Endothelial cell of umbilical vein (primary cell): ENCODE data around the gene TMBIM6. TPM values are rescaled to one million over a fixed set of nuclear protein-coding genes. Genes with fewer than 3 reads are reported as not detected.
A peak's percentile ranks its signal among the peaks of the same experiment; 100 is the strongest.

Experiments used
- Bru-seq: library from RNA; stranded (reverse); fragments of 400-500 nt; gene quantifications from one replicate; lab custom pipeline; 2021; lab: Mats Ljungman, UMichigan
- BruChase-seq, 2 experiments: library from RNA; stranded (reverse); fragments of 400-500 nt; gene quantifications; one replicate each; lab custom pipeline; 2021; lab: Mats Ljungman, UMichigan
- BruUV-seq: library from RNA; stranded (reverse); fragments of 400-500 nt; replicated peaks from 2 replicates; lab custom pipeline; 2021; lab: Mats Ljungman, UMichigan
- CTCF ChIA-PET: fragments of 300-600, 350-600 bp; sonication (Branson Sonifier 250); formaldehyde crosslinking; loops from one replicate; lab custom pipeline; 2021; ENCODE audit warnings: antibody characterized with exemption, inconsistent platforms; lab: Charles Lee
- POLR2A ChIA-PET: fragments of 300-600, 350-600 bp; sonication (Branson Sonifier 250); formaldehyde crosslinking; loops from one replicate; lab custom pipeline; 2021; ENCODE audit warnings: antibody characterized with exemption, inconsistent platforms; lab: Charles Lee
- DNase-seq: peaks from one replicate; pipeline ENCODE4 v3.0.0-alpha.2; 2011; ENCODE audit warnings: low read depth, low spot score
- FAIRE-seq: peaks from 2 replicates; lab custom pipeline; 2011; peaks lifted over from hg19 to GRCh38; lab: Jason Lieb, UNC
- H2AFZ ChIP-seq: 2 replicates; pipeline ENCODE4 v1.6.0; 2012; ENCODE audit warnings: low read depth, low read length, control low read depth, inconsistent platforms
- H3K27ac ChIP-seq: 2 replicates; pipeline ENCODE4 v1.5.1; 2011; ENCODE audit warnings: low read depth, mild to moderate bottlenecking, control low read depth, low read length, moderate library complexity; ENCODE audit not compliant: insufficient read depth
- H3K27me3 ChIP-seq, 2 experiments: 2 replicates each; pipeline versions ENCODE4 v1.6.0 to v1.6.1; 2011; ENCODE audit warnings: low read length in 2 of 2, mixed read lengths in 1 of 2; ENCODE audit not compliant: control insufficient read depth in 2 of 2, insufficient read depth in 2 of 2
- H3K36me3 ChIP-seq, 2 experiments: 2 replicates in 1 of 2; 3 replicates in 1 of 2; pipeline ENCODE4 v1.5.1; 2011; ENCODE audit warnings: low read length in 2 of 2, mild to moderate bottlenecking in 1 of 2, moderate library complexity in 1 of 2; ENCODE audit not compliant: control insufficient read depth in 2 of 2, insufficient read depth in 2 of 2; ENCODE audit errors: extremely low read depth in 1 of 2
- H3K4me1 ChIP-seq: 3 replicates; pipeline ENCODE4 v1.5.1; 2011; ENCODE audit warnings: mild to moderate bottlenecking, low read length; ENCODE audit not compliant: control insufficient read depth, insufficient read depth; ENCODE audit errors: extremely low read depth
- H3K4me2 ChIP-seq: 2 replicates; pipeline ENCODE4 v1.6.1; 2011; ENCODE audit warnings: low read length, control low read depth, mixed read lengths; ENCODE audit not compliant: insufficient read depth
- H3K4me3 ChIP-seq, 3 experiments: fragments of 200-600 bp in 1 of 3; sonication (generic), shearing (Covaris generic) in 1 of 3; replicated peaks in 1 of 3; 2 replicates each; pipeline ENCODE4 v1.5.1; 2011 to 2016; ENCODE audit warnings: control low read depth in 3 of 3, low read length in 3 of 3, mild to moderate bottlenecking in 2 of 3, inconsistent platforms in 1 of 3, low read depth in 1 of 3, moderate library complexity in 1 of 3; ENCODE audit not compliant: insufficient read depth in 1 of 3
- H3K79me2 ChIP-seq: 2 replicates; pipeline ENCODE4 v1.6.0; 2012; ENCODE audit warnings: low read length, inconsistent platforms; ENCODE audit not compliant: control insufficient read depth, insufficient read depth
- H3K9ac ChIP-seq: replicated peaks from 2 replicates; pipeline ENCODE3; 2011; ENCODE audit warnings: low read length, control low read depth; ENCODE audit not compliant: insufficient read depth; ENCODE audit errors: extremely low read depth
- H3K9me1 ChIP-seq: replicated peaks from 3 replicates; pipeline ENCODE4 v1.6.0; 2011; ENCODE audit warnings: mild to moderate bottlenecking, low read length; ENCODE audit not compliant: control insufficient read depth, insufficient read depth; ENCODE audit errors: extremely low read depth
- H3K9me3 ChIP-seq: replicated peaks from 2 replicates; pipeline ENCODE4 v1.5.1; 2012; ENCODE audit warnings: low read length, inconsistent platforms; ENCODE audit not compliant: control insufficient read depth, insufficient read depth
- H4K20me1 ChIP-seq: replicated peaks from 2 replicates; pipeline ENCODE3; 2011; ENCODE audit warnings: mild to moderate bottlenecking, low read length; ENCODE audit not compliant: control insufficient read depth, insufficient read depth; ENCODE audit errors: extremely low read depth
- CTCF ChIP-seq, 2 donors: IDR thresholded peaks; 1 replicate in 1 of 2; 2 replicates in 1 of 2; pipeline ENCODE4 v1.5.1; 2011; ENCODE audit warnings: low read length in 2 of 2, mild to moderate bottlenecking in 2 of 2, moderate library complexity in 2 of 2, control low read depth in 1 of 2, inconsistent platforms in 1 of 2, low read depth in 1 of 2; ENCODE audit not compliant: insufficient read depth in 1 of 2; ENCODE audit errors: extremely low read depth in 1 of 2
- FOS ChIP-seq: IDR thresholded peaks from 2 replicates; pipeline ENCODE4 v1.6.1; 2011; ENCODE audit warnings: mild to moderate bottlenecking, low read length, moderate library complexity, borderline replicate concordance; ENCODE audit not compliant: insufficient read depth
- MAX ChIP-seq: IDR thresholded peaks from 2 replicates; pipeline ENCODE4 v1.6.1; 2011; ENCODE audit not compliant: insufficient read depth, insufficient read length
- MYC ChIP-seq: IDR thresholded peaks from one replicate; pipeline ENCODE4 v1.6.1; 2011; ENCODE audit warnings: mild to moderate bottlenecking, low read depth, low read length
- POLR2A ChIP-seq: IDR thresholded peaks from 2 replicates; pipeline ENCODE4 v1.6.1; 2012; ENCODE audit warnings: low read depth, mild to moderate bottlenecking, control low read depth, low read length
- POLR2AphosphoS5 ChIP-seq: IDR thresholded peaks from 2 replicates; pipeline ENCODE4 v1.6.1; 2012; ENCODE audit warnings: low read depth, mild to moderate bottlenecking, control low read depth, low read length, moderate library complexity; ENCODE audit not compliant: insufficient read depth
- dilution Hi-C: fragments of 300-500 bp; cut with MboI; formaldehyde crosslinking; loops from one replicate; pipeline ENCODE4 v1.15.0; 2019; ENCODE audit warnings: low sequenced_read_pairs; ENCODE audit not compliant: extremely low pct_ligation_motif_present
- intact Hi-C: fragments of 100-400 bp; cut with micrococcal nuclease; formaldehyde crosslinking; loops from one replicate; pipeline ENCODE4 v1.10.0; 2022
- long read RNA-seq: library from polyadenylated mRNA; stranded (forward); transcript quantifications from one replicate; pipeline ENCODE4 v2.0.0, GENCODE V29; 2021
- polyA minus RNA-seq, 3 experiments: library from RNA; depleted of rRNA, polyadenylated mRNA; stranded (reverse); fragments of >200 nt; gene quantifications; 1 replicate in 1 of 3; 2 replicates in 2 of 3; pipeline ENCODE4 v1.2.3, GENCODE V29; 2011
- polyA plus RNA-seq, 4 experiments: library from polyadenylated mRNA; depleted of rRNA in 3 of 4; stranded (reverse) in 3 of 4; unstranded in 1 of 4; fragments of >200 nt; gene quantifications; 2 replicates each; pipeline versions ENCODE4 v1.2.1 to v1.2.3, GENCODE V29; 2011 to 2012; ENCODE audit warnings: missing spikeins in 1 of 4
- total RNA-seq: library from RNA; stranded (reverse); gene quantifications from 2 replicates; pipeline ENCODE4 v1.2.3, GENCODE V29; 2021

Gene TMBIM6
- total RNA-seq = 393 and 395 TPM in 2 replicates
- 545 and 579 TPM in 2 replicates for polyA plus RNA-seq
- polyA plus RNA-seq (2011; cell fraction: cytosol; rRNA removed) = 324 and 346 TPM in 2 replicates
- 313 and 415 TPM in 2 replicates for polyA plus RNA-seq (2011; cell fraction: nucleus; rRNA removed)
- 363 and 512 TPM in 2 replicates for polyA plus RNA-seq (2012)
- 426 and 448 TPM in 2 replicates for polyA minus RNA-seq
- 212 TPM for polyA minus RNA-seq (2011; cell fraction: cytosol; rRNA and poly(A)+ RNA removed)
- 90.8 and 166 TPM in 2 replicates for polyA minus RNA-seq (2011; cell fraction: nucleus; rRNA and poly(A)+ RNA removed)
- percentile 95 among the genes with signal in this experiment for Bru-seq, nascent RNA
- BruChase-seq, experiment 1, labeled RNA remaining after a 6-hour chase = percentile 99 among the genes with signal in this experiment
- BruChase-seq, experiment 2, labeled RNA remaining after a 2-hour chase = percentile 96 among the genes with signal in this experiment
- long read RNA-seq, transcript TMBIM6-202 (9 exons, 2,598 nt) = minor isoform, 14 of 939 reads
- long read RNA-seq, transcript TMBIM6-209 (8 exons, 2,494 nt) = minor isoform, 18 of 939 reads
- long read RNA-seq, transcript TMBIM6-219 (3 exons, 484 nt) = minor isoform, 10 of 939 reads
- long read RNA-seq, transcript TMBIM6-201 (10 exons, 2,836 nt) = major isoform, 741 of 939 reads
- long read RNA-seq, partial matches to known transcripts = 95 of 939 reads
- long read RNA-seq, other reads (novel, unspliced or antisense) = 45 of 939 reads

DNA sequence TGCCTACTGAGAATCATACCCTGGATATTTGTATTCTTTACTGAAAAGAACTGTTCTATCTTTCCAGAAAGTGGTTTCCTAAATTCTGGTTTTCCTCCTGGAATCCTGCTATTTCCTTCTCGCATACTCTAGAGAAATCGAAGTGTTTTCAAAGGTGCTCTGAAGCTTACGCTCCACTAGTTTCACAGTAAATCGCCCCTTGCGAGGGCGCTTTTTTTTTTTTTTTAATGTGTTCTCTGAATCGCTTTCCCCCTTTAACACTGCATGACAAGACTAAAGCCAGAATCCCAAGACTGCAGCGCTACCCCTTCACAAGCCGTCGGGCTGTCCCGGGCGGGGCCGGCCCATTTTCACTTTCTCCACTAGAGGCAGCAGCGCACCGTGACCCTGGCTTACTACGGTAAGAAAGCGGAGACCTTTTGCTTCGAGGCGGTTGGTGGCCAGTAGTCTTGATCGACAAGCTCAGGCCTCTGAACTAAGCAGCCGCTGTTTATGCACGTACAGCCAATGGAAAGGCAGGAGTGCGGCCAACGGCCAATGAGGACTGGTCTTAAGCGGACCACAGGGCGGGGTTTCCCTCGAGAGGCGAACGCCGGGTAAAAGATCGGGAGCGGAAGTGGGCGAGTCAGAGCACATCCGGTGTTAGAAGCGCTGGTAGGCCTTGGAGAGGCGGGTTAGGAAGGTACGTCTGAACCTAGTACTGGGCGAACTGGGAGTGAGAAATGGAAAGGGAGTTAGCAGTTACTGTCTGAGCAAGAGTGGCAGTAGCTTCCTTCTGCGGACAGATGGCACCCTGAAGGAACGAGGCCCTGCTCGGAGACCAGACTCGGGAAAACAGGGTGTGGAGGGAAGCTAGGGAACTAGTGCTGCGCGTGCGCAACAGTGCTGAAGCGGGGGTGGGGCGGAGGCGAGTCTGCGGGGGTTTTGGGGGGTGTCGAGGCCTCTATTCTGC lies at the start of gene TMBIM6:
TSS of gene TMBIM6 (plus strand) at position 628 of the 952 bp plus-strand sequence. CDS start 10,937 bp downstream, outside the sequence.
- H3K4me1 ChIP-seq = peaks cover 11% of the 10 kb centered on the region
- intact Hi-C loops = loop anchor here (1.0 to 10.0 kb wide), 5 partner anchors 22 to 396 kb away; partner anchors contain the start of genes DNAJC22 and FMNL3

More for the DNA sequence above, at the start of gene TMBIM6:
- POLR2A ChIA-PET = interaction anchor here (0.6 to 1.7 kb wide), 26 partner anchors 9 to 374 kb away, joined by 3 to 13 read pairs (median 4); partner anchors contain the start of genes BCDIN3D, FMNL3, NCKAP5L and SPATS2
- TF ChIP-seq FOS (peak; percentile 40), MYC (no peak), CTCF (IDR thresholded peaks at IDR 0.05; ENCODE audit: extremely low read depth in 1 of 2, insufficient read depth in 1 of 2, low read depth in 1 of 2, low read length in 2 of 2) (peak; percentile 94 to 96), POLR2A (peak; percentile 97), MAX (no peak), POLR2AphosphoS5 (peak; percentile 98)
- Histone ChIP-seq H3K9me3 (no peaks in the 10 kb centered on the region), H2AFZ (peak within 1 kb of the TSS; percentile 49), H3K27me3 (no peaks in the 10 kb centered on the region), H3K4me3 (peak within 1 kb of the TSS; percentile 4 to 95 (median 56)), H3K9ac (peak within 1 kb of the TSS; percentile 87), H3K9me1 (no peaks in the 10 kb centered on the region), H3K36me3 (no peaks in the 10 kb centered on the region), H3K4me2 (peak within 1 kb of the TSS; percentile 98), H4K20me1 (peaks cover 12% of the 10 kb centered on the region), H3K27ac (peak within 1 kb of the TSS; percentile 78), H3K79me2 (peaks cover 44% of the 10 kb centered on the region)
- CTCF ChIA-PET = interaction anchor here (0.5 to 1.9 kb wide), 50 partner anchors 9 to 410 kb away, joined by 3 to 27 read pairs (median 5); partner anchors contain the start of genes BCDIN3D, FMNL3, NCKAP5L and PRPF40B
- TSS peak; percentile 76 for BruUV-seq
- FAIRE-seq = peak; percentile 99
- peak; percentile 100 for DNase-seq
- dilution Hi-C loops = no loop called here
